Uterus (tissue), 2 donors: Measurements from ENCODE around the gene DCAF6.

Source experiments
- CTCF ChIP-seq, 4 experiments: fragments of 200-600 bp in 2 of 4; fragments of 450-650 bp in 2 of 4; sonication (generic) in 2 of 4; IDR thresholded peaks; one replicate each; pipeline ENCODE4 v1.5.1; 2016 to 2019; ENCODE audit warnings: antibody characterized with exemption in 4 of 4, mild to moderate bottlenecking in 2 of 4, moderate library complexity in 1 of 4
- POLR2A ChIP-seq, 2 donors: fragments of 450-650 bp; IDR thresholded peaks; one replicate each; pipeline ENCODE4 v1.6.1; 2016; ENCODE audit warnings: antibody characterized with exemption in 2 of 2, mild to moderate bottlenecking in 1 of 2, moderate library complexity in 1 of 2

GRCh38 chr1:167909691-167910180 is 26.7 kb upstream of the DCAF6 start:
- TF ChIP-seq CTCF (IDR thresholded peaks at IDR 0.05) (no peak), POLR2A (IDR thresholded peaks at IDR 0.05) (no peak)
